ENCODE measurements around the gene DNM1. TPM values are rescaled to one million over a fixed set of nuclear protein-coding genes. Genes with fewer than 3 reads are reported as not detected.
"Not testable (repeated sequence)": the region's sequence is repeated elsewhere in the genome, so short reads cannot be mapped to it uniquely, and the experiment has no call there.

DNM1 gene
- total RNA-seq, 1 donor from 2014 or later: 276 TPM

DNA sequence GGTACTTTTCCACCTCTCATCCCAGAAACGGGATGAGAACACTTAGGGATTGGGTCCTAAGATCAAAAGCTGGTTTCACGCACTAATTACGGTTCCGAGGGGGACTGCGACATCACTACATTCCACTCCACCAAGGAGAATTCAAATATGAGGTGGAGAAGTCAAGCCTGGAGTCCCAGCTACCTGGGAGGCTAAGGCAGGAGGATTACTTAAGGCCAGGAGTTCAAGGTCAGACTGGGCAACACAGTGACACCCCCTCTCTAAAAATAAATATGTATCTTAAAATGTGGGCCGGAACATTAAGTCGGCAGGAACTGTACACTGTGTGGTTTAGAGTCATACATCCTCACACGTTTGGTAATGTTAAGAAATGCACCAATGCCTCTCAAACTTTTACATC, 71.1 kb downstream of the DNM1 start:
- peaks cover 5% of the 10 kb centered on the region for H3K27me3 Mint-ChIP-seq (ENCODE audit: unreplicated experiment)
- no peaks in the 10 kb centered on the region for H3K36me3 Mint-ChIP-seq (ENCODE audit: unreplicated experiment)
- TF ChIP-seq, protein P1, sequence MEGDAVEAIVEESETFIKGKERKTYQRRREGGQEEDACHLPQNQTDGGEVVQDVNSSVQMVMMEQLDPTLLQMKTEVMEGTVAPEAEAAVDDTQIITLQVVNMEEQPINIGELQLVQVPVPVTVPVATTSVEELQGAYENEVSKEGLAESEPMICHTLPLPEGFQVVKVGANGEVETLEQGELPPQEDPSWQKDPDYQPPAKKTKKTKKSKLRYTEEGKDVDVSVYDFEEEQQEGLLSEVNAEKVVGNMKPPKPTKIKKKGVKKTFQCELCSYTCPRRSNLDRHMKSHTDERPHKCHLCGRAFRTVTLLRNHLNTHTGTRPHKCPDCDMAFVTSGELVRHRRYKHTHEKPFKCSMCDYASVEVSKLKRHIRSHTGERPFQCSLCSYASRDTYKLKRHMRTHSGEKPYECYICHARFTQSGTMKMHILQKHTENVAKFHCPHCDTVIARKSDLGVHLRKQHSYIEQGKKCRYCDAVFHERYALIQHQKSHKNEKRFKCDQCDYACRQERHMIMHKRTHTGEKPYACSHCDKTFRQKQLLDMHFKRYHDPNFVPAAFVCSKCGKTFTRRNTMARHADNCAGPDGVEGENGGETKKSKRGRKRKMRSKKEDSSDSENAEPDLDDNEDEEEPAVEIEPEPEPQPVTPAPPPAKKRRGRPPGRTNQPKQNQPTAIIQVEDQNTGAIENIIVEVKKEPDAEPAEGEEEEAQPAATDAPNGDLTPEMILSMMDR (IDR thresholded peaks at IDR 0.05; ENCODE audit: partially characterized antibody, unreplicated experiment): no peak
- no peak overlapping the region for H3K27ac Mint-ChIP-seq (ENCODE audit: unreplicated experiment)
- H3K4me3 Mint-ChIP-seq (ENCODE audit: unreplicated experiment): peak overlapping the region; percentile 92
- DNase-seq: no peak
- H3K4me1 Mint-ChIP-seq (ENCODE audit: low read depth, unreplicated experiment): peaks cover 11% of the 10 kb centered on the region
- H3K9me3 Mint-ChIP-seq (ENCODE audit: unreplicated experiment): peaks cover 11% of the 10 kb centered on the region

DNA sequence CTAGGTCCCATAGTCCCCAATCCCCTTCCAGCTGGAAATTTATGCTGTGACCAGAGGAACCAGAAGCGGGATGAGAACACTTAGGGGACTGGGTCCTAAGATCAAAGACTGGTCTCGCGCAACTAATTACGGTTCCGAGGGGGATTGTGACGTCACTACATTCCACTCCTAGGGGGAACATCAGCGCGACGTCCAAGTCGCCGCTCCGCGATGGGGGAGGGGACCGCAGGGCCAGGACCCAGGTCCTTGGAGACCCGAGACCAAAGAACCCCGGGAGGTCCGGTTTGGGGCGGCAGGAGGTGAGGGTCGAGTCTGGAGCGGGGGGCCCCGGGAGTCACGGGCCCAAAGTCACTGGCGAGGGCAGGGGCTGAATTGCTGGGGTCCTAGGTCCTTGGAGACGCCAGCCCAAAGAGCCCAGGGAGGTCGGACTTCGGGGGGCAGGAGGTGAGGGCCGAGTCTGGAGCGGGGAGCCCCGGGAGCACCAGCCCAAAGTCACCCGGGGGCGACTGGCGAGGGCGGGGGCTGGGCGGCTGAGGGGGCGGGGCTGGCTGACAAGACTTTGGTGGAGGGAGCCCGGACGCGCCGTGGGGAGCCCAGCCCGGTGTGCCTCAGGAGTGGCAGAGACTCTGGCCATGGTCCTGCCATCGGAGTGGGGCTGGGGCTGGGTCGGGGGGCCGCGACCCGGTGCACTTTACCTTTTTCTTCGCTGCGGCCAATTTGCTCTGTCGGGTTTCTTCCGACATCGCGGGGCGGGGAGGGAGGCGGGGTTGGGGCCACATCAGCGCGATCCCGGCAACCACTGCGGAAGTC, 72.2 kb downstream of the DNM1 start, which contains the start of gene GOLGA2:
Gene GOLGA2, minus strand, starts transcription at position 810 of the 810 bp plus-strand sequence. Its CDS starts 31 bp downstream, at position 779.
- Mint-ChIP-seq H3K27ac (ENCODE audit: unreplicated experiment) (peak within 1 kb of the TSS; percentile 91), H3K4me1 (ENCODE audit: low read depth, unreplicated experiment) (peaks cover 11% of the 10 kb centered on the region), H3K36me3 (ENCODE audit: unreplicated experiment) (no peaks in the 10 kb centered on the region), H3K9me3 (ENCODE audit: unreplicated experiment) (peaks cover 12% of the 10 kb centered on the region), H3K27me3 (ENCODE audit: unreplicated experiment) (peaks cover 5% of the 10 kb centered on the region), H3K4me3 (ENCODE audit: unreplicated experiment) (peak within 1 kb of the TSS; percentile 99)
- peak; percentile 37 for DNase-seq
- TF ChIP-seq, protein P1 (IDR thresholded peaks at IDR 0.05; ENCODE audit: partially characterized antibody, unreplicated experiment): no peak

DNA sequence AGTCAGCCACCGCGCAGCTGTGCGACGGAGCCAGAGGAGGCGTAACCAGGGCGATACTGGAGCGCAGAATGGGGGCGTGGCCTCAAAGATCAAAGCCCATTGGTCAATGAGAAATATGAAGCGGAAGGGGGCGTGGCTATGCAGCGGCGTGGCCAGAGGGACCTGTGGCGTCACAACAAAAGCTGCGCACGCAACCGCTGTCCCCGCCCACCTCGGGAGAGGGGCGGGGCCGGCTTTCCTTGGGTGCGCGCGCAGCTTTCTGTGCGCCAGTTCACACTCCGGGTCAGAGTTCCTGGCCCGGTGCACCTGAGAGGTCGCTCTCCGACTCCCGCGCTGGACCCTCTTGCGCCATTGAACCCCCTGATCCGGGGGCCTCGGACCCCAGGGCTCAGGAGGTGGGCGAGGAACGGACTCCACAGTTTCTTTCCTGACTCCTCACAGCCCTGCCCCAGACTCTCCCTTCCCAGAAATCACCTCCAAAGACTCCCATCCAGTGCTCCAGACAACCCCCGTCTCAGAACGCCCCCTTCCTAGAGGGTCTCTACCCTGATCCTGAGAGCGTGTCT, 72.9 kb downstream of the DNM1 start, which contains the start of gene SWI5:
Gene SWI5, plus strand, starts transcription at position 269 of the 566 bp plus-strand sequence.
- Mint-ChIP-seq H3K27me3 (ENCODE audit: unreplicated experiment) (peaks cover 5% of the 10 kb centered on the region), H3K27ac (ENCODE audit: unreplicated experiment) (peak within 1 kb of the TSS; percentile 91), H3K4me3 (ENCODE audit: unreplicated experiment) (peak within 1 kb of the TSS; percentile 99), H3K9me3 (ENCODE audit: unreplicated experiment) (peaks cover 12% of the 10 kb centered on the region), H3K36me3 (ENCODE audit: unreplicated experiment) (no peaks in the 10 kb centered on the region), H3K4me1 (ENCODE audit: low read depth, unreplicated experiment) (peaks cover 11% of the 10 kb centered on the region)
- peak; percentile 100 for DNase-seq
- TF ChIP-seq, protein P1 (IDR thresholded peaks at IDR 0.05; ENCODE audit: partially characterized antibody, unreplicated experiment): no peak

DNA sequence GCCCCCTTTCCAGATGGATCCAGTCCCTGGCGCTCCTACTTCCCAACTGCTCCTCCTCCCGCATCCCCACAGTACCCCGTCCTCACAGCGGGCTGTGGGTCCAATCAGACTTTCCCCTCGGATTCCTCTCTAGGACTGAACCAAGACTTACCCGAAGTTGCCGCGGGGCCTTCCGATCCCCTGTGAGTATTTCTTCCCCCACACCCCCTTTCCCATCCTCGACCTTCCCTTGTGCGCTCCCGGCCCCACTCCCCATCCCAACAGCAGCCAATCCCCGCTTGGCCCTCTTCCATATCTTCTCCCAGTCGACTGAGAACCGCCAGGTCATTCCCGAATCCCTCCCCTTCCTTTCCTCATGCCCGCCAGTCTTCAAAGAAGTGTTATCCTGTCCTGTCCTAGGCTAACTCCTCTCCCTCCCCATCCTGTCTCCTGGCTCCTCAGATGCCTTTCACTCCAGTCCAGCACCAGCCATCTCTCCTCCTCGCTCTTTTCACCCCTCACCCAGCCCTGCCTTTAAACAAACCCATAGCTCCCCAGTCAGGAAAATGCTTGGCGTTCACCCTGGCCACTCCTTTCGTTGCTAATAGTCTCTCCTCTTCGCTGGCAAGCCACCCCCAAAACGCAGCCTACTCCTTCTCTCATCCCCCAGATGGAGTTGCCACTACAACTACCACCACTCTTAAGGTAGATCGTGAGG, 73.5 kb downstream of the DNM1 start:
- H3K27me3 Mint-ChIP-seq (ENCODE audit: unreplicated experiment): peaks cover 5% of the 10 kb centered on the region
- H3K36me3 Mint-ChIP-seq (ENCODE audit: unreplicated experiment): no peaks in the 10 kb centered on the region
- no peak for DNase-seq
- H3K4me3 Mint-ChIP-seq (ENCODE audit: unreplicated experiment): peak overlapping the region; percentile 99
- H3K4me1 Mint-ChIP-seq (ENCODE audit: low read depth, unreplicated experiment): peaks cover 11% of the 10 kb centered on the region
- H3K27ac Mint-ChIP-seq (ENCODE audit: unreplicated experiment): peak overlapping the region; percentile 91
- TF ChIP-seq, protein P1 (IDR thresholded peaks at IDR 0.05; ENCODE audit: partially characterized antibody, unreplicated experiment): no peak
- peaks cover 12% of the 10 kb centered on the region for H3K9me3 Mint-ChIP-seq (ENCODE audit: unreplicated experiment)

DNA sequence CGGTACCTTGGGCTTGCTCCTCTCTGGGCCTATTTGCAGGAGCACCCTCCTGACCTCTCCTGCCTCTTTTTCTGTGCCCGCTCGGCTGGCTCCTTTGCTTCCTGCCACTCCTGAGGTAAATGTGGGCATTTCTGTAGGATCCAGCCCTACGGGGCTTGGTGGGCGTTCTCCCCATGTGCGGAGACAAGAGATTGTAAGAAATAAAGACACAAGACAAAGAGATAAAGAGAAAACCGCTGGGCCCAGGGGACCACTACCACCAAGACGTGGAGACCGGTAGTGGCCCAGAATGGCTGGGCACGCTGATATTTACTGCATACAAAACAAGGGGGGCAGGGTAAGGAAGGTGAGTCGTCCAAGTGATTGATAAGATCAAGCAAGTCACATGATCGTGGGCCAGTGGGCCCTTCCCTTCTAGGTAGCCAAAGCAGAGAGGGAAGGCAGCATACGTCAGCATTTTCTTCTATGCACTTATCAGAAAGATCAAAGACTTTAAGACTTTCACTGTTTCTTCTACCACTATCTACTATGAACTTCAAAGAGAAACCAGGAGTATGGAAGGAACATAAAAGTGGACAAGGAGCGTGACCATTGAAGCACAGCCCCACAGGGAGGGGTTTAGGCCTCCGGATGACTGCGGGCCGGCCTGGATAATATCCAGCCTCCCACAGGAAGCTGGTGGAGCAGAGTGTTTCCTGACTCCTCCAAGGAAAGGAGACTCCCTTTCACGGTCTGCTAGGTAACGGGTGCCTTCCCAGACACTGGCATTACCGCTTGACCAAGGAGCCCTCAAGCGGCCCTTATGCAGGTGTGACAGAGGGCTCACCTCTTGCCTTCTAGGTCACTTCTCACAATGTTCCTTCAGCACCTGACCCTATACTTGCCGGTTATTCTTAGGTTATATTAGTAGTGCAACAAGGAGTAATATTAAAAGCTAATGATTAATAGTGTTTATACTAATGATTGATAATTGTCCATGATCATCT, 76.2 kb downstream of the DNM1 start:
- peaks cover 10% of the 10 kb centered on the region for H3K4me1 Mint-ChIP-seq (ENCODE audit: low read depth, unreplicated experiment)
- H3K27ac Mint-ChIP-seq (ENCODE audit: unreplicated experiment); H3K36me3 Mint-ChIP-seq (ENCODE audit: unreplicated experiment); DNase-seq; H3K4me3 Mint-ChIP-seq (ENCODE audit: unreplicated experiment); H3K27me3 Mint-ChIP-seq (ENCODE audit: unreplicated experiment): not testable (repeated sequence)
- peaks cover 14% of the 10 kb centered on the region for H3K9me3 Mint-ChIP-seq (ENCODE audit: unreplicated experiment)

All from glutamatergic neuron (in vitro differentiated cells).